H9 (cell line): ENCODE results near the gene RANBP17. TPM values are rescaled to one million over a fixed set of nuclear protein-coding genes. Genes with fewer than 3 reads are reported as not detected.

Experiments used
- DNase-seq: peaks from one replicate; pipeline ENCODE4 v3.0.0-alpha.2; 2017
- H2AFZ ChIP-seq: one replicate; pipeline ENCODE4 v1.6.1; 2013; ENCODE audit warnings: mild to moderate bottlenecking, low read length, control low read depth, moderate library complexity
- H2AK5ac ChIP-seq: 2 replicates; pipeline ENCODE4 v1.6.1; 2013; ENCODE audit warnings: low read length, control low read depth, mixed read lengths; ENCODE audit not compliant: insufficient read length
- H2BK120ac ChIP-seq: one replicate; pipeline ENCODE4 v1.6.1; 2013; ENCODE audit warnings: low read depth, mild to moderate bottlenecking, low read length, control low read depth, inconsistent platforms; ENCODE audit not compliant: poor library complexity, severe bottlenecking
- H2BK12ac ChIP-seq: 2 replicates; pipeline ENCODE4 v1.6.1; 2013; ENCODE audit warnings: low read length, control low read depth, mixed read lengths, low read depth; ENCODE audit not compliant: insufficient read length
- H2BK15ac ChIP-seq: 2 replicates; pipeline ENCODE4 v1.6.1; 2013; ENCODE audit warnings: low read depth, low read length, control low read depth
- H2BK20ac ChIP-seq: one replicate; pipeline ENCODE4 v1.6.1; 2013; ENCODE audit warnings: low read depth, mild to moderate bottlenecking, low read length, control low read depth, inconsistent platforms; ENCODE audit not compliant: poor library complexity, severe bottlenecking
- H2BK5ac ChIP-seq: 2 replicates; pipeline ENCODE4 v1.6.1; 2013; ENCODE audit warnings: low read length, control low read depth, mixed read lengths; ENCODE audit not compliant: insufficient read length
- H3K14ac ChIP-seq: 2 replicates; pipeline ENCODE4 v1.6.1; 2013; ENCODE audit warnings: low read length, control low read depth; ENCODE audit not compliant: insufficient read depth
- H3K18ac ChIP-seq: 2 replicates; pipeline ENCODE4 v1.6.1; 2013; ENCODE audit warnings: low read depth, mild to moderate bottlenecking, mixed read lengths, low read length, control low read depth; ENCODE audit not compliant: insufficient read length
- H3K23ac ChIP-seq: 2 replicates; pipeline ENCODE4 v1.6.1; 2013; ENCODE audit warnings: low read length, control low read depth, mixed read lengths, low read depth; ENCODE audit not compliant: insufficient read length
- H3K23me2 ChIP-seq: 2 replicates; pipeline ENCODE4 v1.6.1; 2013; ENCODE audit warnings: low read depth, mild to moderate bottlenecking, mixed read lengths, low read length, control low read depth; ENCODE audit not compliant: insufficient read length, poor library complexity, severe bottlenecking
- H3K27ac ChIP-seq: 2 replicates; pipeline ENCODE4 v1.5.1; 2013; ENCODE audit warnings: low read length, control low read depth, mixed read lengths, low read depth; ENCODE audit not compliant: insufficient read length
- H3K27me3 ChIP-seq: 2 replicates; pipeline ENCODE4 v1.6.1; 2013; ENCODE audit warnings: low read length, control low read depth, inconsistent platforms; ENCODE audit not compliant: insufficient read depth
- H3K4ac ChIP-seq: 2 replicates; pipeline ENCODE4 v1.6.1; 2013; ENCODE audit warnings: low read depth, mild to moderate bottlenecking, control low read depth, inconsistent platforms, low read length, moderate library complexity
- H3K4me1 ChIP-seq: 2 replicates; pipeline ENCODE4 v1.6.1; 2013; ENCODE audit warnings: low read length, control low read depth, inconsistent platforms; ENCODE audit not compliant: insufficient read depth
- H3K4me2 ChIP-seq: 2 replicates; pipeline ENCODE4 v1.6.1; 2013; ENCODE audit warnings: low read length, control low read depth, mixed read lengths; ENCODE audit not compliant: insufficient read length, insufficient read depth
- H3K56ac ChIP-seq: 2 replicates; pipeline ENCODE4 v1.6.1; 2013; ENCODE audit warnings: low read depth, mild to moderate bottlenecking, mixed read lengths, low read length, control low read depth; ENCODE audit not compliant: insufficient read length
- H3K79me1 ChIP-seq: 2 replicates; pipeline ENCODE4 v1.6.1; 2013; ENCODE audit warnings: low read depth, mild to moderate bottlenecking, moderate library complexity, low read length, control low read depth, inconsistent platforms; ENCODE audit not compliant: insufficient read depth, poor library complexity, severe bottlenecking
- H3K79me2 ChIP-seq: 2 replicates; pipeline ENCODE4 v1.6.1; 2013; ENCODE audit warnings: low read length, control low read depth, inconsistent platforms; ENCODE audit not compliant: insufficient read depth
- H3K9ac ChIP-seq: 2 replicates; pipeline ENCODE4 v1.6.1; 2013; ENCODE audit warnings: low read length, control low read depth, mixed read lengths; ENCODE audit not compliant: insufficient read length; ENCODE audit errors: extremely low read depth
- H3K9me3 ChIP-seq: one replicate; pipeline ENCODE4 v1.6.1; 2013; ENCODE audit warnings: low read depth, low read length, inconsistent platforms; ENCODE audit not compliant: control insufficient read depth
- H3T11ph ChIP-seq: one replicate; pipeline ENCODE4 v1.6.1; 2013; ENCODE audit warnings: mild to moderate bottlenecking, low read length, control low read depth, inconsistent platforms
- H4K20me1 ChIP-seq: one replicate; pipeline ENCODE4 v1.6.1; 2013; ENCODE audit not compliant: control insufficient read depth, insufficient read length, insufficient read depth
- H4K5ac ChIP-seq: 2 replicates; pipeline ENCODE4 v1.6.1; 2013; ENCODE audit warnings: low read depth, mild to moderate bottlenecking, mixed read lengths, low read length, control low read depth; ENCODE audit not compliant: insufficient read length
- H4K8ac ChIP-seq: replicated peaks from 2 replicates; pipeline ENCODE4 v1.6.1; 2013; ENCODE audit warnings: low read length, control low read depth, mixed read lengths, low read depth; ENCODE audit not compliant: insufficient read length
- H4K91ac ChIP-seq: 2 replicates; pipeline ENCODE4 v1.6.1; 2013; ENCODE audit warnings: low read depth, mild to moderate bottlenecking, moderate library complexity, mixed read lengths, low read length, control low read depth; ENCODE audit not compliant: insufficient read length
- H3K27ac Mint-ChIP-seq, 3 experiments: 2 replicates in 2 of 3; 3 replicates in 1 of 3; pipeline ENCODE4 v1.8.0; 2020 to 2021; ENCODE audit warnings: mixed read lengths in 3 of 3, mild to moderate bottlenecking in 1 of 3, moderate library complexity in 1 of 3
- H3K27me3 Mint-ChIP-seq: 2 replicates; pipeline ENCODE4 v1.8.0; 2021; ENCODE audit warnings: low read depth, mild to moderate bottlenecking, moderate library complexity, mixed read lengths
- H3K36me3 Mint-ChIP-seq, 3 experiments: 2 replicates in 2 of 3; 3 replicates in 1 of 3; pipeline ENCODE4 v1.8.0; 2020 to 2021; ENCODE audit warnings: low read depth in 3 of 3, mixed read lengths in 3 of 3; ENCODE audit not compliant: insufficient read depth in 1 of 3
- H3K4me1 Mint-ChIP-seq, 2 experiments: 2 replicates each; pipeline ENCODE4 v1.8.0; 2020; ENCODE audit warnings: mixed read lengths in 2 of 2
- H3K4me3 Mint-ChIP-seq, 2 experiments: 2 replicates in 1 of 2; 3 replicates in 1 of 2; pipeline ENCODE4 v1.8.0; 2020 to 2021; ENCODE audit warnings: mild to moderate bottlenecking in 2 of 2, mixed read lengths in 2 of 2, moderate library complexity in 1 of 2
- H3K9me3 Mint-ChIP-seq, 2 experiments: 2 replicates in 1 of 2; 3 replicates in 1 of 2; pipeline ENCODE4 v1.8.0; 2020; ENCODE audit warnings: mild to moderate bottlenecking in 2 of 2, mixed read lengths in 2 of 2, moderate library complexity in 1 of 2
- WGBS: extraction: QIAGEN DNeasy Blood & Tissue Kit; methylation state at CpG from one replicate; pipeline ENCODE4 v1.1.7; 2013; ENCODE audit warnings: missing lambda C conversion rate, low lambda C conversion rate, mixed read lengths; ENCODE audit not compliant: insufficient read length; ENCODE audit errors: extremely low coverage; 5-methylcytosine and 5-hydroxymethylcytosine counted together
- total RNA-seq: library from RNA; stranded (reverse); gene quantifications from 2 replicates; pipeline ENCODE4 v1.2.1, GENCODE V29; 2021
- TF ChIP-seq, protein P1 (sequence below): fragments of 200-600 bp; sonication (generic); conservative IDR thresholded peaks from 3 replicates; pipeline ENCODE4 v1.8.0; 2021; ENCODE audit warnings: antibody characterized with exemption, mild to moderate bottlenecking

The RANBP17 gene
- total RNA-seq, 1 experiment from 2014 or later, result 16.5 TPM

GRCh38 chr5:171315386-171315891 lies 453.6 kb downstream of the RANBP17 start:
- Histone ChIP-seq H3K18ac (no peak overlapping the region), H3K23me2 (peaks cover 5% of the 10 kb centered on the region), H3K4ac (no peak overlapping the region), H2BK20ac (no peak overlapping the region), H3K23ac (no peak overlapping the region), H2AK5ac (no peak overlapping the region), H4K5ac (no peak overlapping the region), H3T11ph (no peak overlapping the region), H3K9ac (no peak overlapping the region), H2BK12ac (no peak overlapping the region), H2AFZ (no peak overlapping the region), H3K27me3 (peaks cover 95% of the 10 kb centered on the region), H3K56ac (no peak overlapping the region), H4K91ac (no peak overlapping the region), H2BK120ac (no peak overlapping the region), H3K14ac (no peak overlapping the region), H3K79me1 (no peaks in the 10 kb centered on the region), H3K4me1 (no peaks in the 10 kb centered on the region), H4K20me1 (no peaks in the 10 kb centered on the region), H3K9me3 (no peaks in the 10 kb centered on the region), H3K79me2 (no peaks in the 10 kb centered on the region), H3K4me2 (peak overlapping the region; percentile 31), H3K27ac (no peak overlapping the region), H2BK5ac (no peak overlapping the region), H2BK15ac (no peak overlapping the region), H4K8ac (no peak overlapping the region)
- no peak overlapping the region for H3K27ac Mint-ChIP-seq
- peaks cover 14 to 54% of the 10 kb centered on the region in 2 experiments for H3K4me1 Mint-ChIP-seq
- peak; percentile 72 for DNase-seq
- no peaks in the 10 kb centered on the region; a peak in 1 of 7 replicates for H3K36me3 Mint-ChIP-seq
- no CpG with 5 or more reads among the region's 36 CpGs for WGBS
- TF ChIP-seq, protein P1, sequence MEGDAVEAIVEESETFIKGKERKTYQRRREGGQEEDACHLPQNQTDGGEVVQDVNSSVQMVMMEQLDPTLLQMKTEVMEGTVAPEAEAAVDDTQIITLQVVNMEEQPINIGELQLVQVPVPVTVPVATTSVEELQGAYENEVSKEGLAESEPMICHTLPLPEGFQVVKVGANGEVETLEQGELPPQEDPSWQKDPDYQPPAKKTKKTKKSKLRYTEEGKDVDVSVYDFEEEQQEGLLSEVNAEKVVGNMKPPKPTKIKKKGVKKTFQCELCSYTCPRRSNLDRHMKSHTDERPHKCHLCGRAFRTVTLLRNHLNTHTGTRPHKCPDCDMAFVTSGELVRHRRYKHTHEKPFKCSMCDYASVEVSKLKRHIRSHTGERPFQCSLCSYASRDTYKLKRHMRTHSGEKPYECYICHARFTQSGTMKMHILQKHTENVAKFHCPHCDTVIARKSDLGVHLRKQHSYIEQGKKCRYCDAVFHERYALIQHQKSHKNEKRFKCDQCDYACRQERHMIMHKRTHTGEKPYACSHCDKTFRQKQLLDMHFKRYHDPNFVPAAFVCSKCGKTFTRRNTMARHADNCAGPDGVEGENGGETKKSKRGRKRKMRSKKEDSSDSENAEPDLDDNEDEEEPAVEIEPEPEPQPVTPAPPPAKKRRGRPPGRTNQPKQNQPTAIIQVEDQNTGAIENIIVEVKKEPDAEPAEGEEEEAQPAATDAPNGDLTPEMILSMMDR, result no peak
- peaks cover 3 to 8% of the 10 kb centered on the region in 2 experiments; a peak in 4 of 5 replicates for H3K9me3 Mint-ChIP-seq
- H3K4me3 Mint-ChIP-seq, result peak overlapping the region in 1 of 2 experiments; percentile 50; a peak in 1 of 5 replicates
- H3K27me3 Mint-ChIP-seq, result peaks cover 98% of the 10 kb centered on the region
